Measurements from ENCODE around the gene SOHLH1.

SOHLH1 gene

GRCh38 chr9:135657416-135657815 lies 41.9 kb downstream of the SOHLH1 start:
- no peaks in the 10 kb centered on the region for H3K36me3 Mint-ChIP-seq (ENCODE audit: low read depth)
- no peaks in the 10 kb centered on the region for H3K9me3 Mint-ChIP-seq
- no peaks in the 10 kb centered on the region for H3K27me3 Mint-ChIP-seq (ENCODE audit: low read depth)
- no peak overlapping the region for H3K4me3 Mint-ChIP-seq
- H3K4me1 Mint-ChIP-seq (ENCODE audit: low read depth), result no peaks in the 10 kb centered on the region
- no peak overlapping the region for H3K27ac Mint-ChIP-seq

GRCh38 chr9:135655317-135655716 lies 44.0 kb downstream of the SOHLH1 start:
- Mint-ChIP-seq H3K27me3 (ENCODE audit: low read depth) (no peaks in the 10 kb centered on the region), H3K4me3 (no peak overlapping the region), H3K9me3 (peaks cover 3% of the 10 kb centered on the region), H3K36me3 (ENCODE audit: low read depth) (no peaks in the 10 kb centered on the region), H3K27ac (no peak overlapping the region), H3K4me1 (ENCODE audit: low read depth) (no peaks in the 10 kb centered on the region)

GRCh38 chr9:135650408-135650807 lies 48.9 kb downstream of the SOHLH1 start:
- no peak overlapping the region for H3K4me3 Mint-ChIP-seq
- no peaks in the 10 kb centered on the region for H3K36me3 Mint-ChIP-seq (ENCODE audit: low read depth)
- no peaks in the 10 kb centered on the region for H3K4me1 Mint-ChIP-seq (ENCODE audit: low read depth)
- no peak overlapping the region for H3K27ac Mint-ChIP-seq
- H3K9me3 Mint-ChIP-seq, result peaks cover 39% of the 10 kb centered on the region
- H3K27me3 Mint-ChIP-seq (ENCODE audit: low read depth), result no peaks in the 10 kb centered on the region

DNA sequence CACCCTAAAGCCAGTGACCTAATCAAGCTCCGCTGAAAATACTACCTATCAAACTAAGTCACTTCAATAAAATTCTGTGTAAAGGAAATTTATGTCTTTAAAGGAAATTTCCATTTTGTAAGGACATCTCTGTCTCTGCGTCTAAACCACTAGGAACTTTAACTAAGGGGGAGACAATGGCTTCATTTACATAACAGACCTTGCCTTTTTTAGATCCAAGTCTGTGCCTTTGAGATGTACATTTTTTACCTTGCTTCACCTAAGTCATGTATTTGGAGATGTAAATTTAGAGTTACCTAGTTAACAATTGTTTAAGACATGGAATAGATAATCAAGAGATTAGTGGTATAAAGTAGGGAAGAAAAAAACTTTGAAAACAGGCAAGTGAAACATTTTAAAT lies 49.8 kb downstream of the SOHLH1 start:
- H3K36me3 Mint-ChIP-seq (ENCODE audit: low read depth), result no peaks in the 10 kb centered on the region
- peaks cover 48% of the 10 kb centered on the region for H3K9me3 Mint-ChIP-seq
- no peak overlapping the region for H3K4me3 Mint-ChIP-seq
- no peak overlapping the region for H3K27ac Mint-ChIP-seq
- H3K4me1 Mint-ChIP-seq (ENCODE audit: low read depth), result no peaks in the 10 kb centered on the region
- H3K27me3 Mint-ChIP-seq (ENCODE audit: low read depth), result no peaks in the 10 kb centered on the region

- no peaks in the 10 kb centered on the region for H3K4me1 Mint-ChIP-seq (ENCODE audit: low read depth)
- H3K27ac Mint-ChIP-seq, result no peak overlapping the region
- H3K4me3 Mint-ChIP-seq, result no peak overlapping the region
- H3K9me3 Mint-ChIP-seq, result peaks cover 53% of the 10 kb centered on the region
- H3K36me3 Mint-ChIP-seq (ENCODE audit: low read depth), result no peaks in the 10 kb centered on the region
- no peaks in the 10 kb centered on the region for H3K27me3 Mint-ChIP-seq (ENCODE audit: low read depth)
These were observed 50.5 kb downstream of the SOHLH1 start for GRCh38 chr9:135648494-135649410.

DNA sequence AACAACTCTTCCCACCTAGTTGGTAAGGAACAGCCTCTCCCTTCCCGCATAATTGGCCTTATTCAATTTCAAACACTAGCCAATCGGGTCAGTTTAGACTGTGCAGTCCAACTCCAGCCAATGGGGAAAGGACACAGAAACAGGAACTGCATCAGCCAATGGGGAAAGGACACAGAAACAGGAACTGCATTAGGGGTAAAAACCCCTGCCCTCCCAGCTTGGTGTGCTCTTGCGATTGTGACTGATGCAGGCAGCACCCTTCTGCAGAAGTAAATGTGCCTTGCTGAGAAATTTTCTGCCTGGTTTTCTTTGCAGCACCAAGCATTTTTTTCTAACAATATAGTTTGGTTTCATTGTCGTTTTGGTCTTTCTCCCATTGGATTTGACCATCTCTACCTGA lies 51.4 kb downstream of the SOHLH1 start:
- no peak overlapping the region for H3K27ac Mint-ChIP-seq
- H3K27me3 Mint-ChIP-seq (ENCODE audit: low read depth), result no peaks in the 10 kb centered on the region
- no peaks in the 10 kb centered on the region for H3K36me3 Mint-ChIP-seq (ENCODE audit: low read depth)
- no peak overlapping the region for H3K4me3 Mint-ChIP-seq
- H3K9me3 Mint-ChIP-seq, result peaks cover 60% of the 10 kb centered on the region
- H3K4me1 Mint-ChIP-seq (ENCODE audit: low read depth), result no peaks in the 10 kb centered on the region

- Mint-ChIP-seq H3K4me1 (ENCODE audit: low read depth) (no peaks in the 10 kb centered on the region), H3K36me3 (ENCODE audit: low read depth) (no peaks in the 10 kb centered on the region), H3K9me3 (peaks cover 55% of the 10 kb centered on the region), H3K4me3 (no peak overlapping the region), H3K27me3 (ENCODE audit: low read depth) (no peaks in the 10 kb centered on the region), H3K27ac (no peak overlapping the region)
These were observed 54.6 kb downstream of the SOHLH1 start for GRCh38 chr9:135644631-135645218.
